Pulmonary artery endothelial cell (primary cell): ENCODE data around the gene NDOR1. TPM values are rescaled to one million over a fixed set of nuclear protein-coding genes. Genes with fewer than 3 reads are reported as not detected.
A peak's percentile ranks its signal among the peaks of the same experiment; 100 is the strongest.
"Not testable (repeated sequence)": the region's sequence is repeated elsewhere in the genome, so short reads cannot be mapped to it uniquely, and the experiment has no call there.

Experiments used
- DNase-seq: peaks from one replicate; pipeline ENCODE4 v3.0.0-alpha.2; 2011; ENCODE audit warnings: low read depth, low spot score
- total RNA-seq: library from RNA; depleted of rRNA; stranded (reverse); fragments of >200 nt; gene quantifications from 2 replicates; pipeline ENCODE4 v1.2.3, GENCODE V29; 2014

Gene NDOR1
- total RNA-seq, 1 donor from 2014 or later = 3.5 TPM

- DNase-seq = no peak
These were observed 25.3 kb downstream of the NDOR1 start, which contains the start of gene SLC34A3 for GRCh38 chr9:137230705-137231371. Gene SLC34A3, plus strand, starts transcription at chr9:137230901. Its CDS starts 802 bp downstream, at chr9:137231703.

- no peak for DNase-seq
These were observed 26.0 kb downstream of the NDOR1 start for GRCh38 chr9:137231372-137232039.

- no peak for DNase-seq
These were observed 26.6 kb downstream of the NDOR1 start for GRCh38 chr9:137232101-137232500.

- DNase-seq = no peak
These were observed 27.0 kb downstream of the NDOR1 start for GRCh38 chr9:137232510-137232909.

GRCh38 chr9:137233143-137233980, 27.9 kb downstream of the NDOR1 start:
- no peak for DNase-seq

- no peak for DNase-seq
These were observed 28.7 kb downstream of the NDOR1 start for GRCh38 chr9:137234055-137234697.

- no peak for DNase-seq
These were observed 29.4 kb downstream of the NDOR1 start for GRCh38 chr9:137234758-137235423.

- no peak for DNase-seq
These were observed 30.1 kb downstream of the NDOR1 start for GRCh38 chr9:137235424-137236237.

- peak; percentile 35 for DNase-seq
These were observed 30.9 kb downstream of the NDOR1 start for GRCh38 chr9:137236238-137236935.

- no peak for DNase-seq
These were observed 31.5 kb downstream of the NDOR1 start for GRCh38 chr9:137236936-137237421.

- no peak for DNase-seq
These were observed 32.5 kb downstream of the NDOR1 start for GRCh38 chr9:137237759-137238726.

GRCh38 chr9:137239541-137240200, 34.2 kb downstream of the NDOR1 start:
- not testable (repeated sequence) for DNase-seq

- peak; percentile 30 for DNase-seq
These were observed 34.9 kb downstream of the NDOR1 start for GRCh38 chr9:137240318-137240840.

GRCh38 chr9:137240841-137241489, 35.5 kb downstream of the NDOR1 start, which contains the start of gene TUBB4B:
Gene TUBB4B, plus strand, starts transcription at chr9:137241287. Its CDS starts 74 bp downstream, at chr9:137241361.
- peak; percentile 100 for DNase-seq

- DNase-seq = no peak
These were observed 36.2 kb downstream of the NDOR1 start for GRCh38 chr9:137241490-137242268.
